Neural progenitor cell (in vitro differentiated cells): ENCODE results near the gene SPINK5.

Experiments
- EZH2 ChIP-seq: fragments of 200-600 bp; sonication (generic); IDR thresholded peaks from 2 replicates; pipeline ENCODE4 v1.6.1; 2017; ENCODE audit warnings: antibody characterized with exemption, mild to moderate bottlenecking, moderate library complexity
- EZH2phosphoT487 ChIP-seq: fragments of 200-600 bp; sonication (generic); IDR thresholded peaks from 2 replicates; pipeline ENCODE4 v1.6.1; 2017; ENCODE audit warnings: antibody characterized with exemption
- TF ChIP-seq, protein P1 (sequence below): fragments of 200-600 bp; sonication (generic); IDR thresholded peaks from 2 replicates; pipeline ENCODE4 v1.5.1; 2017; ENCODE audit warnings: antibody characterized with exemption, mild to moderate bottlenecking

DNA sequence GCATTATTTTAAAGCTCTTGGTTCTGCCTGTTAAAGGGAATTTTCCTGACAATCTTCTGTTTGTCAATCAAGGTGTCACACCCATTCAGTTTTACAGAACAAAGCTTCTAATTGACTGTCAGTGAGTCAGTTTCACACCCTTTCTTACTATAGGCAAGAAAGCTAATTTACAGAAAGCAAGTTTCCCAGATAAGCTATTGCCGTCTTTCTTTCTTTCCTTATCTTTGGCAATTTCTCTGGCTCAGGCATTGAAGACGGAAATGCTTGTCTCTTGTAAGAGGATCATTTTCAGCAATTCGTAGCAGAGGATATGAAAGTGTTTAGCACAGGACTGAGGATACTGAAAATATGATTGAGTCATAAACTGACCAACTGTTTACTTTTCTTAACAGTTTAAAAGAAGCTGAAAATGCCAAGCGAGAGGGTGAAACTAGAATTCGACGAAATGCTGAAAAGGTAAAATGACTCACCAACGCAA, 27.0 kb downstream of the SPINK5 start:
- TF ChIP-seq, protein P1, sequence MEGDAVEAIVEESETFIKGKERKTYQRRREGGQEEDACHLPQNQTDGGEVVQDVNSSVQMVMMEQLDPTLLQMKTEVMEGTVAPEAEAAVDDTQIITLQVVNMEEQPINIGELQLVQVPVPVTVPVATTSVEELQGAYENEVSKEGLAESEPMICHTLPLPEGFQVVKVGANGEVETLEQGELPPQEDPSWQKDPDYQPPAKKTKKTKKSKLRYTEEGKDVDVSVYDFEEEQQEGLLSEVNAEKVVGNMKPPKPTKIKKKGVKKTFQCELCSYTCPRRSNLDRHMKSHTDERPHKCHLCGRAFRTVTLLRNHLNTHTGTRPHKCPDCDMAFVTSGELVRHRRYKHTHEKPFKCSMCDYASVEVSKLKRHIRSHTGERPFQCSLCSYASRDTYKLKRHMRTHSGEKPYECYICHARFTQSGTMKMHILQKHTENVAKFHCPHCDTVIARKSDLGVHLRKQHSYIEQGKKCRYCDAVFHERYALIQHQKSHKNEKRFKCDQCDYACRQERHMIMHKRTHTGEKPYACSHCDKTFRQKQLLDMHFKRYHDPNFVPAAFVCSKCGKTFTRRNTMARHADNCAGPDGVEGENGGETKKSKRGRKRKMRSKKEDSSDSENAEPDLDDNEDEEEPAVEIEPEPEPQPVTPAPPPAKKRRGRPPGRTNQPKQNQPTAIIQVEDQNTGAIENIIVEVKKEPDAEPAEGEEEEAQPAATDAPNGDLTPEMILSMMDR = no peak
- TF ChIP-seq EZH2 = no peak
- no peak for TF ChIP-seq EZH2phosphoT487
